ENCODE measurements around the gene MCU. TPM values are rescaled to one million over a fixed set of nuclear protein-coding genes. Genes with fewer than 3 reads are reported as not detected.

The MCU gene
- total and polyA plus RNA-seq, 8 donors = 15.2 to 90.1 (median 31.0) TPM

GRCh38 chr10:72855129-72855528 lies 163.2 kb downstream of the MCU start:
- Histone ChIP-seq H3K4me3 (no peak overlapping the region), H3K27ac (no peak overlapping the region), H3K9me3 (peaks cover 0 to 7% (median 3%) of the 10 kb centered on the region in 4 donors), H3K27me3 (no peaks in the 10 kb centered on the region), H3K4me1 (no peaks in the 10 kb centered on the region), H3K36me3 (peaks cover 0 to 13% (median 7%) of the 10 kb centered on the region in 4 donors)
- DNase-seq = no peak
- intact Hi-C loops (cut with DNase I; ENCODE audit: low total_unique reads) = no loop called here
- TF ChIP-seq POLR2AphosphoS5 (IDR thresholded peaks at IDR 0.05) = no peak
- TF ChIP-seq CTCF (IDR thresholded peaks at IDR 0.05) = no peak
- TF ChIP-seq EP300 (IDR thresholded peaks at IDR 0.05) = no peak
- no peak for TF ChIP-seq POLR2A (IDR thresholded peaks at IDR 0.05)

- H3K4me3 ChIP-seq = no peak overlapping the region
- no peaks in the 10 kb centered on the region for H3K4me1 ChIP-seq
- intact Hi-C loops (cut with DNase I; ENCODE audit: low total_unique reads) = no loop called here
- DNase-seq = no peak
- peaks cover 0 to 20% (median 13%) of the 10 kb centered on the region in 4 donors for H3K36me3 ChIP-seq
- no peaks in the 10 kb centered on the region for H3K27me3 ChIP-seq
- H3K27ac ChIP-seq = no peak overlapping the region
- H3K9me3 ChIP-seq = peaks cover 0 to 7% (median 3%) of the 10 kb centered on the region in 4 donors
- 55 to 77% (median 63%) methylated on average over 2 of the region's 2 CpGs for WGBS, 5 donors
- TF ChIP-seq CTCF (IDR thresholded peaks at IDR 0.05) = no peak
- no peak for TF ChIP-seq POLR2A (IDR thresholded peaks at IDR 0.05)
- TF ChIP-seq EP300 (IDR thresholded peaks at IDR 0.05) = no peak
- no peak for TF ChIP-seq POLR2AphosphoS5 (IDR thresholded peaks at IDR 0.05)
Measured at GRCh38 chr10:72855790-72856189, 163.8 kb downstream of the MCU start.

DNA sequence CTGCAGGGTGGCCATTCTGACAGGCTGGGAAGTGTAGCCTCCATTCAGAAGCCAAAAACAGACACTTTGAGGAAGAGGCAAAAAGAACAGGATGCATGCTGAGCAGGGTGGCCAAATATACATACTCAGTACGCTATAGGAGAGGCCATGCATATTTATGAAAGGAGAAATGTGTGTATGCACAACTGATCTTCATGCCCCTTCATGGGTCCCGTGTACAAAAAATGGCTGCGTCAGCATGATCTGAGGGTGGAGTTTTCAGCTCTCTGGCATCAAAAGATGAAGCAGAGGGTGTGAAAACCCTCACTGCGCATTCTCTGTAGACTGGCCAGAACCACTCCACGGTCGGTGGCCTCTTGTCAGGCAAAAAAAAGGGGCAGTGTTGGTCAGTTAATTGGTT lies 166.1 kb downstream of the MCU start:
- Histone ChIP-seq H3K36me3 (peaks cover 11 to 39% (median 33%) of the 10 kb centered on the region in 4 donors), H3K4me3 (no peak overlapping the region), H3K27ac (no peak overlapping the region), H3K9me3 (no peaks in the 10 kb centered on the region), H3K4me1 (no peaks in the 10 kb centered on the region), H3K27me3 (no peaks in the 10 kb centered on the region)
- WGBS, 5 donors = 95 to 98% (median 97%) methylated on average over 6 of the region's 6 CpGs
- TF ChIP-seq EP300 (IDR thresholded peaks at IDR 0.05) (no peak), CTCF (IDR thresholded peaks at IDR 0.05) (no peak), POLR2AphosphoS5 (IDR thresholded peaks at IDR 0.05) (no peak), POLR2A (IDR thresholded peaks at IDR 0.05) (no peak)
- no peak for DNase-seq
- intact Hi-C loops (cut with DNase I; ENCODE audit: low total_unique reads) = no loop called here

GRCh38 chr10:72862957-72863356 lies 171.0 kb downstream of the MCU start:
- Histone ChIP-seq H3K4me1 (no peaks in the 10 kb centered on the region), H3K27ac (no peak overlapping the region), H3K4me3 (no peak overlapping the region), H3K36me3 (peaks cover 11 to 66% (median 49%) of the 10 kb centered on the region in 4 donors), H3K27me3 (no peaks in the 10 kb centered on the region), H3K9me3 (no peaks in the 10 kb centered on the region)
- intact Hi-C loops (cut with DNase I; ENCODE audit: low total_unique reads) = no loop called here
- DNase-seq = no peak
- 67 to 93% (median 75%) methylated on average over 2 of the region's 2 CpGs for WGBS, 5 donors
- no peak for TF ChIP-seq POLR2A (IDR thresholded peaks at IDR 0.05)
- TF ChIP-seq CTCF (IDR thresholded peaks at IDR 0.05) = no peak
- TF ChIP-seq EP300 (IDR thresholded peaks at IDR 0.05) = no peak
- TF ChIP-seq POLR2AphosphoS5 (IDR thresholded peaks at IDR 0.05) = no peak

Data from stomach (tissue), 9 donors.